Activated CD4-positive, alpha-beta memory T cell treated with anti-CD3 and anti-CD28 coated beads for 36 hours (primary cell): Measurements from ENCODE around the gene ADPRS. TPM values are rescaled to one million over a fixed set of nuclear protein-coding genes. Genes with fewer than 3 reads are reported as not detected.

Source experiments
- CTCF ChIA-PET: fragments of 350-600 bp; sonication (Branson Sonifier 250); formaldehyde crosslinking; loops from one replicate; lab custom pipeline; 2021; ENCODE audit warnings: antibody characterized with exemption, inconsistent platforms; lab: Charles Lee
- POLR2A ChIA-PET: fragments of 350-600 bp; sonication (Branson Sonifier 250); formaldehyde crosslinking; loops from one replicate; lab custom pipeline; 2021; ENCODE audit warnings: antibody characterized with exemption; lab: Charles Lee
- DNase-seq: peaks from one replicate; pipeline ENCODE4 v3.0.0-alpha.2; 2020
- H3K27ac Mint-ChIP-seq: one replicate; pipeline ENCODE4 v1.8.0; 2021; ENCODE audit warnings: mixed read lengths
- H3K27me3 Mint-ChIP-seq: one replicate; pipeline ENCODE4 v1.8.0; 2021; ENCODE audit warnings: mixed read lengths
- H3K36me3 Mint-ChIP-seq: one replicate; pipeline ENCODE4 v1.8.0; 2021; ENCODE audit warnings: mixed read lengths
- H3K4me1 Mint-ChIP-seq: one replicate; pipeline ENCODE4 v1.8.0; 2021; ENCODE audit warnings: low read depth, mixed read lengths
- H3K4me3 Mint-ChIP-seq: one replicate; pipeline ENCODE4 v1.8.0; 2021; ENCODE audit warnings: mild to moderate bottlenecking, mixed read lengths
- H3K9me3 Mint-ChIP-seq: one replicate; pipeline ENCODE4 v1.8.0; 2021; ENCODE audit warnings: mixed read lengths
- intact Hi-C: fragments of 100-400 bp; cut with micrococcal nuclease; formaldehyde crosslinking; loops from one replicate; pipeline ENCODE4 v1.15.1; 2023
- total RNA-seq, 2 experiments: library from RNA; stranded (reverse); gene quantifications; one replicate each; pipeline ENCODE4 v1.2.3, GENCODE V29; 2021

ADPRS gene
- total RNA-seq, 2 experiments from 2014 or later = 33.3 TPM

GRCh38 chr1:36126797-36127500 is 38.3 kb downstream of the ADPRS start:
- CTCF ChIA-PET = interaction anchor here (1.4 kb wide), 1 partner anchor 61 kb away, joined by 3 read pairs; no protein-coding TSS in a partner anchor
- peaks cover 15% of the 10 kb centered on the region for H3K4me1 Mint-ChIP-seq
- H3K9me3 Mint-ChIP-seq = no peaks in the 10 kb centered on the region
- peaks cover 34% of the 10 kb centered on the region for H3K27me3 Mint-ChIP-seq
- H3K36me3 Mint-ChIP-seq = no peaks in the 10 kb centered on the region
- no peak overlapping the region for H3K4me3 Mint-ChIP-seq
- DNase-seq = no peak
- H3K27ac Mint-ChIP-seq = no peak overlapping the region
- intact Hi-C loops = no loop called here
- POLR2A ChIA-PET = no interaction called here

GRCh38 chr1:36128126-36128904 is 39.6 kb downstream of the ADPRS start:
- Mint-ChIP-seq H3K9me3 (no peaks in the 10 kb centered on the region), H3K27me3 (peaks cover 21% of the 10 kb centered on the region), H3K4me3 (no peak overlapping the region), H3K4me1 (peaks cover 14% of the 10 kb centered on the region), H3K36me3 (no peaks in the 10 kb centered on the region), H3K27ac (no peak overlapping the region)
- intact Hi-C loops = no loop called here
- no peak for DNase-seq
- CTCF ChIA-PET = interaction anchor here (1.4 kb wide), 1 partner anchor 60 kb away, joined by 3 read pairs; no protein-coding TSS in a partner anchor
- POLR2A ChIA-PET = no interaction called here

- ChIA-PET POLR2A (no interaction called here), CTCF (interaction anchor here (1.4 kb wide), 1 partner anchor 59 kb away, joined by 3 read pairs; no protein-coding TSS in a partner anchor)
- intact Hi-C loops = no loop called here
- no peak for DNase-seq
- Mint-ChIP-seq H3K27ac (no peak overlapping the region), H3K36me3 (no peaks in the 10 kb centered on the region), H3K9me3 (no peaks in the 10 kb centered on the region), H3K4me3 (no peak overlapping the region), H3K4me1 (peaks cover 11% of the 10 kb centered on the region), H3K27me3 (peaks cover 15% of the 10 kb centered on the region)
Measured at GRCh38 chr1:36128905-36129206, 40.2 kb downstream of the ADPRS start.

GRCh38 chr1:36132029-36132428 is 43.3 kb downstream of the ADPRS start:
- H3K9me3 Mint-ChIP-seq = no peaks in the 10 kb centered on the region
- H3K4me1 Mint-ChIP-seq = no peaks in the 10 kb centered on the region
- intact Hi-C loops = no loop called here
- no peak overlapping the region for H3K27ac Mint-ChIP-seq
- POLR2A ChIA-PET = no interaction called here
- no peak overlapping the region for H3K4me3 Mint-ChIP-seq
- no peak for DNase-seq
- CTCF ChIA-PET = interaction anchor here (1.5 to 3.8 kb wide), 2 partner anchors 14 to 153 kb away, joined by 3 to 20 read pairs; no protein-coding TSS in a partner anchor
- H3K36me3 Mint-ChIP-seq = peaks cover 3% of the 10 kb centered on the region
- no peaks in the 10 kb centered on the region for H3K27me3 Mint-ChIP-seq

GRCh38 chr1:36133484-36133883 is 44.8 kb downstream of the ADPRS start:
- Mint-ChIP-seq H3K9me3 (no peaks in the 10 kb centered on the region), H3K36me3 (peaks cover 8% of the 10 kb centered on the region), H3K27me3 (no peaks in the 10 kb centered on the region), H3K4me1 (no peaks in the 10 kb centered on the region), H3K27ac (no peak overlapping the region), H3K4me3 (no peak overlapping the region)
- ChIA-PET CTCF (interaction anchor here (0.8 to 3.8 kb wide), 8 partner anchors 15 to 235 kb away, joined by 3 to 52 read pairs (median 8); partner anchors contain the start of gene TRAPPC3), POLR2A (no interaction called here)
- no peak for DNase-seq
- intact Hi-C loops = no loop called here

DNA sequence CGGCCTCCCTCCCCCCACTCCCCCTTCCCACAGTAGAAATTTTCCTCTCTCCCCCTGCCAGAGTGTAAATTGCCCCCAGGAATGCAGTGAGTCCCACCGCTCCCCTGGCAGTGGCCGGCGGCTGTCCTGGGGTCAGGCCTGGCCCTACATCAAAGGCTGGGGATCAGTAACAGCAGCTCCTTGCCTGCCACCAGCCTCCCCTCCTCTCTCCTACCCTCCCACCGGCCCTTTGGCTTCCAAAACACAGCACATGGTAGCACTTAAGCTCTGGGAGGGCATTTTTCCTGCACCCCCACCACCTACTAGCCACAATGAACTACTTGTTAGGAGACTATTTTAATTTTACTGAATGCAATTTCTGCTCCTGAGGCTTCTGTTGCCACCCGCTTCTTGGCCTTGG is 45.3 kb downstream of the ADPRS start:
- H3K4me1 Mint-ChIP-seq = no peaks in the 10 kb centered on the region
- peaks cover 8% of the 10 kb centered on the region for H3K36me3 Mint-ChIP-seq
- intact Hi-C loops = loop anchor here (1.0 kb wide), 1 partner anchor 35 kb away; no protein-coding TSS in a partner anchor
- no peaks in the 10 kb centered on the region for H3K27me3 Mint-ChIP-seq
- DNase-seq = no peak
- CTCF ChIA-PET = interaction anchor here (1.2 to 3.8 kb wide), 8 partner anchors 11 to 234 kb away, joined by 3 to 52 read pairs (median 12); partner anchors contain the start of gene TRAPPC3
- POLR2A ChIA-PET = no interaction called here
- no peak overlapping the region for H3K27ac Mint-ChIP-seq
- H3K9me3 Mint-ChIP-seq = no peaks in the 10 kb centered on the region
- H3K4me3 Mint-ChIP-seq = no peak overlapping the region

- peak; percentile 57 for DNase-seq
- no peak overlapping the region for H3K27ac Mint-ChIP-seq
- H3K27me3 Mint-ChIP-seq = no peaks in the 10 kb centered on the region
Measured at GRCh38 chr1:36134505-36135329, 46.0 kb downstream of the ADPRS start.

DNA sequence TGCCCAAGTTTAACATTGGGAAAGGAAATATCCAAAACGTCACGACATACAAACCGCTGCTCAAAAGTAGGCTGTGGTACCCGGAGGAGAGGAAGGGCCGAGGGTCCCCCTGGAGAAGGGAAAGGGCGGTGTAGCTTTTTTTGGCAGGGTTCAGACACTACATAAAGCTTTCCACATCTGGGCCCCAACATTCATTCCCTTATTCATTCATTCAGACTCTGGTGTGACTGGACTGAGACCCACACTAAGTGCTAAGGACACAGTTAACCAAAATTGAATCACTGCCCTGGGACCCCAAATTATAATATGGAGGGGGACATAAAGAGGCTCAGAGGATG is 46.6 kb downstream of the ADPRS start:
- H3K27me3 Mint-ChIP-seq = no peaks in the 10 kb centered on the region
- H3K4me1 Mint-ChIP-seq = peaks cover 9% of the 10 kb centered on the region
- H3K27ac Mint-ChIP-seq = no peak overlapping the region
- no peaks in the 10 kb centered on the region for H3K9me3 Mint-ChIP-seq
- DNase-seq = no peak
- H3K36me3 Mint-ChIP-seq = peaks cover 17% of the 10 kb centered on the region
- CTCF ChIA-PET = interaction anchor here (0.5 to 3.8 kb wide), 18 partner anchors 10 to 241 kb away, joined by 3 to 52 read pairs (median 6); partner anchors contain the start of genes EVA1B and TRAPPC3
- no peak overlapping the region for H3K4me3 Mint-ChIP-seq
- POLR2A ChIA-PET = interaction anchor here (1.2 kb wide), 1 partner anchor 14 kb away, joined by 4 read pairs; the partner anchor contains the start of gene TRAPPC3
- intact Hi-C loops = no loop called here

More at GRCh38 chr1:36134505-36135329, 46.0 kb downstream of the ADPRS start:
- ChIA-PET POLR2A (interaction anchor here (1.2 kb wide), 1 partner anchor 14 kb away, joined by 4 read pairs; the partner anchor contains the start of gene TRAPPC3), CTCF (interaction anchor here (0.5 to 3.8 kb wide), 19 partner anchors 10 to 242 kb away, joined by 3 to 52 read pairs (median 5); partner anchors contain the start of genes EVA1B and TRAPPC3)
- no peaks in the 10 kb centered on the region for H3K9me3 Mint-ChIP-seq
- peaks cover 3% of the 10 kb centered on the region for H3K4me1 Mint-ChIP-seq
- peaks cover 12% of the 10 kb centered on the region for H3K36me3 Mint-ChIP-seq
- no peak overlapping the region for H3K4me3 Mint-ChIP-seq
- intact Hi-C loops = loop anchor here (1.0 kb wide), 1 partner anchor 35 kb away; no protein-coding TSS in a partner anchor

DNA sequence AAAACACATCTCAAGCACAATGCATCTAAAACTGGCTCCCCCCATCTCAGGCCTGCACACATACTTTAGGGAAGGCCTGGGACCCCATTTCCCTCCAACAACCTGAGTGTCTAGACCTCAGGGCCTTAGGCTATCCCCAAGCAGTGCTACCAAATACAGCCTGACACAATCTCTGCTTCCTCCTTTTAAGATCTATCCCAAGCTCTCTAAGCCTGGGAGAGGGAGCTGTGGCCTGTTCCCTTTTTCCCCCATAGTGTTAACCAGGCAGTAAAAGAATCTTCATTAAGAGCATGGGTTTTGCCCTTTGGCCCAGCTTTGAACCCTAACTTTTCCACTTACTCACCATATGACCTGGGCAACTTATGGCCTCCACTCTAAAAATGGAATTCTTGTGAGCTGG is 47.1 kb downstream of the ADPRS start:
- peak overlapping the region; percentile 32 for H3K27ac Mint-ChIP-seq
- no peak overlapping the region for H3K4me3 Mint-ChIP-seq
- CTCF ChIA-PET = interaction anchor here (0.9 to 3.5 kb wide), 9 partner anchors 9 to 233 kb away, joined by 4 to 52 read pairs (median 9); partner anchors contain the start of gene TRAPPC3
- POLR2A ChIA-PET = interaction anchor here (1.2 kb wide), 1 partner anchor 13 kb away, joined by 4 read pairs; the partner anchor contains the start of gene TRAPPC3
- intact Hi-C loops = no loop called here
- peaks cover 18% of the 10 kb centered on the region for H3K36me3 Mint-ChIP-seq
- no peak for DNase-seq
- H3K27me3 Mint-ChIP-seq = no peaks in the 10 kb centered on the region
- no peaks in the 10 kb centered on the region for H3K9me3 Mint-ChIP-seq
- H3K4me1 Mint-ChIP-seq = peaks cover 14% of the 10 kb centered on the region

DNA sequence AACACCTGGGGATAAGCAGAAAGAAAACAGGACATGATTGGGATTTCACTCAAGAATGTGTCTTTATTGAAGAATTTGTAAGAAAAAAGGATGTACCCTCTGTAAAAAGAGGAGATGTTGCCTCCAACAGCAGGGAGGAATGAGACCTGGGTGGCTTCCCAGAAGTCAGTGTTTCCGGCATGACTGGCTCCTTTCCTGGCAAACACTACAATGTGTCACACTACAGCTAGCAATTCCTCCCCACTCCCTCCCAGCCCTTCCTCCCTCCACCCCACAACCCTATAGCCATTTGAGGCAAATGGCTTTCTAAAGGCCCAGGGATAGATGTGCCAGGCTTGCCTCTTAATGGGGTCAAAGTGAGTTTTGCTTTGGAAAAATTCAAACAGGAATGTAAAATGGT is 47.8 kb downstream of the ADPRS start:
- intact Hi-C loops = no loop called here
- no peak overlapping the region for H3K4me3 Mint-ChIP-seq
- POLR2A ChIA-PET = no interaction called here
- peaks cover 18% of the 10 kb centered on the region for H3K36me3 Mint-ChIP-seq
- CTCF ChIA-PET = interaction anchor here (1.1 to 2.4 kb wide), 4 partner anchors 8 to 232 kb away, joined by 5 to 19 read pairs (median 11); no protein-coding TSS in a partner anchor
- peaks cover 21% of the 10 kb centered on the region for H3K4me1 Mint-ChIP-seq
- DNase-seq = no peak
- H3K27ac Mint-ChIP-seq = peak overlapping the region; percentile 60
- H3K27me3 Mint-ChIP-seq = no peaks in the 10 kb centered on the region
- no peaks in the 10 kb centered on the region for H3K9me3 Mint-ChIP-seq

DNA sequence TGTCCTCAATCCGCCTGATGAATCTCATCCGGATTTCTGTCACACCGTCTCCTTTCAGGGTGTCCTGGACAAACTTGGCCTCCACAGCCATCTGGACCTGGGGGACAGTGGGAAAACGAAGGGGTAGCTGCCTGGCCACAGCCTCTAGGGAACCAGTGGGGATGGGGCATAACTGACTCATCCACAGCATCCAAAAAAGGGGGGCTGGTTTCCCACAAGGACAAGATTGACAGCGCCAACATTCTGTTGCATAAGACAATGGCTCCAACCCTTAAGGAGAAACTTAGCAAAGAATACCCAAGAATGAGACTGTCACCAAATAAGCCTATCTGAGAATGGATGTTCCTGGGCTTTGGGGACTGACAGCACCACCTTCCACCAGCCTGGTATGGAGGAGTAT is 48.5 kb downstream of the ADPRS start:
- Mint-ChIP-seq H3K4me3 (no peak overlapping the region), H3K27me3 (no peaks in the 10 kb centered on the region), H3K36me3 (peaks cover 20% of the 10 kb centered on the region), H3K4me1 (peaks cover 26% of the 10 kb centered on the region), H3K9me3 (no peaks in the 10 kb centered on the region), H3K27ac (no peak overlapping the region)
- intact Hi-C loops = no loop called here
- POLR2A ChIA-PET = no interaction called here
- DNase-seq = no peak
- CTCF ChIA-PET = interaction anchor here (1.1 kb wide), 1 partner anchor 149 kb away, joined by 5 read pairs; no protein-coding TSS in a partner anchor
